B cell (primary cell): Measurements from ENCODE around the gene C17orf113.

Experiments used
- EZH2 ChIP-seq: IDR thresholded peaks from 2 replicates; pipeline ENCODE4 v1.6.1; 2012; ENCODE audit warnings: borderline replicate concordance, low read depth, mild to moderate bottlenecking, moderate library complexity, low read length; ENCODE audit not compliant: insufficient read depth, poor library complexity, severe bottlenecking
- TF ChIP-seq, protein P1 (sequence below): fragments of 200-600 bp; IDR thresholded peaks from one replicate; pipeline ENCODE4 v1.8.0; 2022; ENCODE audit warnings: antibody characterized with exemption, mild to moderate bottlenecking

DNA sequence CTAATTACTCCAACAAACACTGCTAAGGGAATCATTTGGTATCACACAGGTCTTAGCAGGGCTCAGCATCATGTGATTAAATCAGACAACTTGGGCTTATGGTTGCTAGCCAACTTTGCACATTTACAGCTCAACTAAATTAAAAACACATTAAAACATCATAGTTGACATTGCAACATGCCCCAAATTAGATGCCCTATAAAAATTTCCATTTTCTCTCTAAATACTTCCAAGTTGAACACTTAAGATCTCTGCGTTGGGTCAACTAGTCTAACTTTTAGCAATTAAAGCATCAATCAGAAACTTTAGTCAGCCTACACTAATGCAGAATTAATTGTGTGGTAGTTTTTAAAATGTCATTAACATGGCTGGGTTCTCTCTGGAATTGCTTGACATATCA lies 45.2 kb downstream of the C17orf113 start:
- TF ChIP-seq, protein P1, sequence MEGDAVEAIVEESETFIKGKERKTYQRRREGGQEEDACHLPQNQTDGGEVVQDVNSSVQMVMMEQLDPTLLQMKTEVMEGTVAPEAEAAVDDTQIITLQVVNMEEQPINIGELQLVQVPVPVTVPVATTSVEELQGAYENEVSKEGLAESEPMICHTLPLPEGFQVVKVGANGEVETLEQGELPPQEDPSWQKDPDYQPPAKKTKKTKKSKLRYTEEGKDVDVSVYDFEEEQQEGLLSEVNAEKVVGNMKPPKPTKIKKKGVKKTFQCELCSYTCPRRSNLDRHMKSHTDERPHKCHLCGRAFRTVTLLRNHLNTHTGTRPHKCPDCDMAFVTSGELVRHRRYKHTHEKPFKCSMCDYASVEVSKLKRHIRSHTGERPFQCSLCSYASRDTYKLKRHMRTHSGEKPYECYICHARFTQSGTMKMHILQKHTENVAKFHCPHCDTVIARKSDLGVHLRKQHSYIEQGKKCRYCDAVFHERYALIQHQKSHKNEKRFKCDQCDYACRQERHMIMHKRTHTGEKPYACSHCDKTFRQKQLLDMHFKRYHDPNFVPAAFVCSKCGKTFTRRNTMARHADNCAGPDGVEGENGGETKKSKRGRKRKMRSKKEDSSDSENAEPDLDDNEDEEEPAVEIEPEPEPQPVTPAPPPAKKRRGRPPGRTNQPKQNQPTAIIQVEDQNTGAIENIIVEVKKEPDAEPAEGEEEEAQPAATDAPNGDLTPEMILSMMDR: no peak
- TF ChIP-seq EZH2: no peak
